Hepatocyte (in vitro differentiated cells): ENCODE data around the gene CNTNAP2. TPM values are rescaled to one million over a fixed set of nuclear protein-coding genes. Genes with fewer than 3 reads are reported as not detected.
"Not testable (repeated sequence)": the region's sequence is repeated elsewhere in the genome, so short reads cannot be mapped to it uniquely, and the experiment has no call there.

ENCODE experiments used
- DNase-seq: peaks from one replicate; pipeline ENCODE4 v3.0.0-alpha.2; 2016; ENCODE audit warnings: low spot score
- H2AFZ ChIP-seq: fragments of 200-600 bp; sonication (generic); 2 replicates; pipeline ENCODE4 v1.6.0; 2016; ENCODE audit warnings: antibody characterized with exemption, mild to moderate bottlenecking
- H3K27ac ChIP-seq: fragments of 200-600 bp; sonication (generic); 2 replicates; pipeline ENCODE4 v1.5.1; 2016; ENCODE audit warnings: mild to moderate bottlenecking
- H3K27me3 ChIP-seq: fragments of 200-600 bp; sonication (generic); 2 replicates; pipeline ENCODE4 v1.6.1; 2016
- H3K36me3 ChIP-seq: fragments of 200-600 bp; sonication (generic); replicated peaks from 2 replicates; pipeline ENCODE4 v1.5.1; 2016; ENCODE audit warnings: low read depth; ENCODE audit not compliant: insufficient read depth
- H3K4me1 ChIP-seq: fragments of 200-600 bp; sonication (generic); 2 replicates; pipeline ENCODE4 v1.5.1; 2016; ENCODE audit warnings: mild to moderate bottlenecking, moderate library complexity; ENCODE audit not compliant: insufficient read depth
- H3K4me2 ChIP-seq: fragments of 200-600 bp; sonication (generic); 2 replicates; pipeline ENCODE4 v1.6.0; 2016
- H3K4me3 ChIP-seq: fragments of 200-600 bp; sonication (generic); 2 replicates; pipeline ENCODE4 v1.5.1; 2016; ENCODE audit warnings: mild to moderate bottlenecking
- H3K79me2 ChIP-seq: fragments of 200-600 bp; sonication (generic); 2 replicates; pipeline ENCODE4 v1.6.0; 2017; ENCODE audit warnings: mild to moderate bottlenecking
- H3K9me2 ChIP-seq: fragments of 200-600 bp; sonication (generic); replicated peaks from 2 replicates; pipeline ENCODE4 v1.6.0; 2017; ENCODE audit warnings: mild to moderate bottlenecking; ENCODE audit not compliant: insufficient read depth
- H3K9me3 ChIP-seq: fragments of 200-600 bp; sonication (generic); 2 replicates; pipeline ENCODE4 v1.5.1; 2016; ENCODE audit warnings: low read depth, mild to moderate bottlenecking
- H4K20me1 ChIP-seq: fragments of 200-600 bp; sonication (generic); 2 replicates; pipeline ENCODE4 v1.6.0; 2016; ENCODE audit warnings: mild to moderate bottlenecking; ENCODE audit not compliant: insufficient read depth, poor library complexity, severe bottlenecking
- CTCF ChIP-seq: fragments of 200-600 bp; sonication (generic); IDR thresholded peaks from 2 replicates; pipeline ENCODE4 v1.5.1; 2016; ENCODE audit warnings: antibody characterized with exemption, mild to moderate bottlenecking; ENCODE audit not compliant: poor library complexity
- EZH2 ChIP-seq: fragments of 200-600 bp; sonication (generic); IDR thresholded peaks from 2 replicates; pipeline ENCODE4 v1.6.1; 2016; ENCODE audit warnings: antibody characterized with exemption, mild to moderate bottlenecking, borderline replicate concordance
- EZH2phosphoT487 ChIP-seq: fragments of 200-600 bp; sonication (generic); IDR thresholded peaks from one replicate; pipeline ENCODE4 v1.6.1; 2018; ENCODE audit warnings: antibody characterized with exemption, mild to moderate bottlenecking, low read depth, moderate library complexity; ENCODE audit not compliant: unreplicated experiment, severe bottlenecking
- WGBS: methylation state at CpG from one replicate; pipeline ENCODE4 v1.1.6; 2016; ENCODE audit warnings: low lambda C conversion rate; ENCODE audit errors: missing lambda C conversion rate; 5-methylcytosine and 5-hydroxymethylcytosine counted together
- polyA plus RNA-seq: library from polyadenylated mRNA; unstranded; fragments of >200 nt; fragmentation: Nextera tagmentation; extraction: Ambion mirVana; gene quantifications from 2 replicates; pipeline ENCODE4 v1.2.1, GENCODE V29; 2016
- total RNA-seq: library from RNA; depleted of rRNA; stranded (reverse); fragments of >200 nt; gene quantifications from 2 replicates; pipeline ENCODE4 v1.2.3, GENCODE V29; 2014

Gene CNTNAP2
- total and polyA plus RNA-seq, 2 experiments from 2014 or later = 7.5 to 14.7 TPM

GRCh38 chr7:146176860-146177259, 60.3 kb downstream of the CNTNAP2 start:
- no peaks in the 10 kb centered on the region for H3K9me3 ChIP-seq
- H3K36me3 ChIP-seq = no peaks in the 10 kb centered on the region
- H3K27me3 ChIP-seq = no peaks in the 10 kb centered on the region
- WGBS = 73% methylated on average over 1 of the region's 1 CpG
- H3K9me2 ChIP-seq = no peaks in the 10 kb centered on the region
- no peak overlapping the region for H3K4me3 ChIP-seq
- TF ChIP-seq EZH2 = no peak
- TF ChIP-seq EZH2phosphoT487 = no peak
- TF ChIP-seq CTCF = no peak
- no peaks in the 10 kb centered on the region for H3K79me2 ChIP-seq
- H3K4me1 ChIP-seq = no peaks in the 10 kb centered on the region
- no peak for DNase-seq
- H3K4me2 ChIP-seq = no peak overlapping the region
- no peak overlapping the region for H2AFZ ChIP-seq
- H3K27ac ChIP-seq = no peak overlapping the region
- H4K20me1 ChIP-seq = no peaks in the 10 kb centered on the region

GRCh38 chr7:146177301-146177700, 60.7 kb downstream of the CNTNAP2 start:
- H4K20me1 ChIP-seq = no peaks in the 10 kb centered on the region
- H3K9me2 ChIP-seq = no peaks in the 10 kb centered on the region
- H3K79me2 ChIP-seq = no peaks in the 10 kb centered on the region
- no peak for DNase-seq
- no peaks in the 10 kb centered on the region for H3K4me1 ChIP-seq
- H3K27me3 ChIP-seq = no peaks in the 10 kb centered on the region
- 85% methylated on average over 2 of the region's 2 CpGs for WGBS
- H2AFZ ChIP-seq = no peak overlapping the region
- no peak overlapping the region for H3K27ac ChIP-seq
- no peak overlapping the region for H3K4me2 ChIP-seq
- no peaks in the 10 kb centered on the region for H3K9me3 ChIP-seq
- no peaks in the 10 kb centered on the region for H3K36me3 ChIP-seq
- H3K4me3 ChIP-seq = no peak overlapping the region
- TF ChIP-seq EZH2 = no peak

GRCh38 chr7:146185844-146186243, 69.2 kb downstream of the CNTNAP2 start:
- no peak overlapping the region for H3K4me3 ChIP-seq
- TF ChIP-seq EZH2 (no peak), EZH2phosphoT487 (no peak), CTCF (no peak)
- peaks cover 4% of the 10 kb centered on the region for H3K9me3 ChIP-seq
- no peaks in the 10 kb centered on the region for H3K79me2 ChIP-seq
- no peak overlapping the region for H3K27ac ChIP-seq
- no peaks in the 10 kb centered on the region for H3K36me3 ChIP-seq
- WGBS = 64% methylated on average over 2 of the region's 2 CpGs
- no peak for DNase-seq
- H4K20me1 ChIP-seq = no peaks in the 10 kb centered on the region
- H3K27me3 ChIP-seq = no peaks in the 10 kb centered on the region
- no peaks in the 10 kb centered on the region for H3K4me1 ChIP-seq
- no peak overlapping the region for H3K4me2 ChIP-seq
- no peaks in the 10 kb centered on the region for H3K9me2 ChIP-seq
- no peak overlapping the region for H2AFZ ChIP-seq

- H3K79me2 ChIP-seq, H3K27ac ChIP-seq, H4K20me1 ChIP-seq, H3K4me2 ChIP-seq, H3K27me3 ChIP-seq, H3K36me3 ChIP-seq, H3K4me3 ChIP-seq, H2AFZ ChIP-seq, H3K4me1 ChIP-seq, H3K9me2 ChIP-seq, DNase-seq, H3K9me3 ChIP-seq: not testable (repeated sequence)
- 78% methylated on average over 9 of the region's 9 CpGs for WGBS
These were observed 74.8 kb downstream of the CNTNAP2 start for GRCh38 chr7:146191428-146191827.

GRCh38 chr7:146201945-146202344, 85.3 kb downstream of the CNTNAP2 start:
- no peak overlapping the region for H3K27ac ChIP-seq
- WGBS = 85% methylated on average over 1 of the region's 1 CpG
- no peaks in the 10 kb centered on the region for H4K20me1 ChIP-seq
- H3K4me3 ChIP-seq = no peak overlapping the region
- H3K9me3 ChIP-seq = no peaks in the 10 kb centered on the region
- no peaks in the 10 kb centered on the region for H3K27me3 ChIP-seq
- no peaks in the 10 kb centered on the region for H3K36me3 ChIP-seq
- H2AFZ ChIP-seq = no peak overlapping the region
- H3K4me2 ChIP-seq = no peak overlapping the region
- H3K9me2 ChIP-seq = no peaks in the 10 kb centered on the region
- no peaks in the 10 kb centered on the region for H3K4me1 ChIP-seq
- no peaks in the 10 kb centered on the region for H3K79me2 ChIP-seq
- DNase-seq = no peak
- TF ChIP-seq CTCF (no peak), EZH2 (no peak), EZH2phosphoT487 (no peak)
